Measurements from ENCODE around the gene GAS6.

- no peak for TF ChIP-seq CTCF (IDR thresholded peaks at IDR 0.05; ENCODE audit: extremely low read depth in 1 of 2, insufficient read depth in 1 of 2, low read depth in 1 of 2, low read length in 2 of 2)
- no peak for TF ChIP-seq GATA2 (IDR thresholded peaks at IDR 0.05; ENCODE audit: insufficient read depth, insufficient read length, low read depth, low read length)
These were observed 19.9 kb downstream of the GAS6 start for GRCh38 chr13:113843864-113844556.

Data from endothelial cell of umbilical vein (primary cell).